OCI-LY1 (cell line): Measurements from ENCODE around the gene PSMA5.

Experiments used
- EZH2 ChIP-seq: fragments of 200-600 bp; sonication (generic), shearing (Covaris generic); IDR thresholded peaks from 2 replicates; pipeline ENCODE4 v1.8.0; 2017; ENCODE audit warnings: borderline replicate concordance, mixed run types, mild to moderate bottlenecking, antibody characterized with exemption, low read length, moderate library complexity, mixed read lengths
- TF ChIP-seq, protein P1 (sequence below): fragments of 200-600 bp; sonication (generic), shearing (Covaris generic); IDR thresholded peaks from 2 replicates; pipeline ENCODE4 v1.5.1; 2017; ENCODE audit warnings: mild to moderate bottlenecking, antibody characterized with exemption, low read length, moderate library complexity, mixed read lengths

DNA sequence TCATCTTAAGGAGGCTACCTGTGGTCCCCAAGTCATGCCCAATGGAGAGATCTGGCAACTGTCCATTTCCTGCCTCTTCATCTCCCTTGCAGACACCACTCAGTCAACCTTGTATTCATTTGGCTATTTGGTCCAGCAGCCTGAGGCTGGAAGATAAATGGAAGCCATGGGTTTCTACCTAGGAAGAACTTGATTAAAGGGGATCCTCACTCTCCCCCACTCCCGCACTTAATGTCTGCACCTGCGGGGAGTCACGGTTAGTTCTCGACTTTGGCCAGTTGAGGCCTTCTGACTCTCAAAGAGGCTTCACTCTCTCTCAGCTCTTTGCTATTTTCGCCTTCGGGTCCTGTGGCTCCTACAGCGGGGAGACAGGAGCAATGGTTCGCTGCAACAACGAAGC, 49.0 kb upstream of the PSMA5 start:
- TF ChIP-seq, protein P1, sequence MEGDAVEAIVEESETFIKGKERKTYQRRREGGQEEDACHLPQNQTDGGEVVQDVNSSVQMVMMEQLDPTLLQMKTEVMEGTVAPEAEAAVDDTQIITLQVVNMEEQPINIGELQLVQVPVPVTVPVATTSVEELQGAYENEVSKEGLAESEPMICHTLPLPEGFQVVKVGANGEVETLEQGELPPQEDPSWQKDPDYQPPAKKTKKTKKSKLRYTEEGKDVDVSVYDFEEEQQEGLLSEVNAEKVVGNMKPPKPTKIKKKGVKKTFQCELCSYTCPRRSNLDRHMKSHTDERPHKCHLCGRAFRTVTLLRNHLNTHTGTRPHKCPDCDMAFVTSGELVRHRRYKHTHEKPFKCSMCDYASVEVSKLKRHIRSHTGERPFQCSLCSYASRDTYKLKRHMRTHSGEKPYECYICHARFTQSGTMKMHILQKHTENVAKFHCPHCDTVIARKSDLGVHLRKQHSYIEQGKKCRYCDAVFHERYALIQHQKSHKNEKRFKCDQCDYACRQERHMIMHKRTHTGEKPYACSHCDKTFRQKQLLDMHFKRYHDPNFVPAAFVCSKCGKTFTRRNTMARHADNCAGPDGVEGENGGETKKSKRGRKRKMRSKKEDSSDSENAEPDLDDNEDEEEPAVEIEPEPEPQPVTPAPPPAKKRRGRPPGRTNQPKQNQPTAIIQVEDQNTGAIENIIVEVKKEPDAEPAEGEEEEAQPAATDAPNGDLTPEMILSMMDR: no peak
- TF ChIP-seq EZH2: no peak
